A172 (cell line): Measurements from ENCODE around the gene IFT27. TPM values are rescaled to one million over a fixed set of nuclear protein-coding genes. Genes with fewer than 3 reads are reported as not detected.

ENCODE experiments used
- DNase-seq: peaks from one replicate; pipeline ENCODE4 v3.0.0-alpha.2; 2015; ENCODE audit warnings: low spot score
- total RNA-seq: library from RNA; depleted of rRNA; stranded (reverse); fragments of >200 nt; shearing (Covaris generic); gene quantifications from 2 replicates; pipeline ENCODE4 v1.2.3, GENCODE V29; 2014; rRNA removed

The IFT27 gene, protein sequence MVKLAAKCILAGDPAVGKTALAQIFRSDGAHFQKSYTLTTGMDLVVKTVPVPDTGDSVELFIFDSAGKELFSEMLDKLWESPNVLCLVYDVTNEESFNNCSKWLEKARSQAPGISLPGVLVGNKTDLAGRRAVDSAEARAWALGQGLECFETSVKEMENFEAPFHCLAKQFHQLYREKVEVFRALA
- 12.5 and 14.2 TPM in 2 replicates for total RNA-seq

GRCh38 chr22:36775964-36776669 lies at the start of gene IFT27:
IFT27 (minus strand) TSS chr22:36776119; CDS start chr22:36775707, 412 bp downstream.
- peak; percentile 99 for DNase-seq

DNA sequence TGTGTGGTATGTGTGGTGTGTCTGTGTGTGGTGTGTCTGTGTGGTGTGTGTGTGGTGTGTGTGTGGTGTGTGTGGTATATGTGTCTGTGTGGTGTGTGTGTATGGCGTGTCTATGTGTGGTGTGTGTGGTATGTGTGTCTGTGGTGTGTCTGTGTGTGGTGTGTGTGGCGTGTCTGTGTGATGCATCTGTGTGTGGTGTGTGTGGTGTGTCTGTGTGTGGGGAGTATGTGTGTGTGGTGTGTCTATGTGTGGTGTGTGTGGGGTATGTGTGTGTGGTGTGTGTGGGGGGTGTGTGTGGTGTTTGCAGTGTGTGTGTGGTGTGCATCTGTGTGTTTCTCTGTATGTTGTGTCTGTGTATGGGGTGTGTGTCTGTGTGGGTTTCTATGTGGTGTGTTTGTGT lies 48.7 kb upstream of the IFT27 start:
- no peak for DNase-seq

DNA sequence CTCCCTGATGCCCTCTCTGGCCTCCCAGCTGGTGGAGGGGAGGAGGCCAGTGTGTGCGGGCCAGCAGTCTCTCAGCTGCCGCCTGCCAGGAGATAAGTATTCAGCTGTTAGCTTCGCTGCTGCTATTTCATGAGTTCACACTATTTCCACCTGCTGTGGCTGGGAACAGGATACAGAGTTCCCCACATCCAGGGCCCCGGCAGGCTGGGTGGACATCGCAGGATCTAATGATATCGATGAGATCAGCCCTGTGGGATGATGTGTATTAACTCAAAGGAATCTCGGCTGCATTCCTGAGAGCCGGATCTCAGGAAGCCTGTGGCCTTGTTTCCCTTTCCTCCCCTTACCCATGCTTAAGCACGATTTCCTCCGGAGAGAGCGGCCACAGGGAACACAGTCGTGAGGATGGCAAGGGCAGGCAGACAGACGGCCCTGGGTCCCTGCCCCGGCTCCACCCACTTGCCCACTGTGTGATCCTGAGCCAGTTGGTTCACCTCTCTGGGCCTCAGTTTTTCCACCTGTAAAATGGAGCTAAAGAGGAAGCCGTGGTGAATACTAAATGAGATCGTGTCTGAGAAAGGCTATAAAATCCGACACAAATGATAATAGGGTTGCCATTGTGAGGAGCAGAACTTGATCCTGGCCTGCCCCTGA lies 47.4 kb upstream of the IFT27 start:
- DNase-seq: peak; percentile 33

DNA sequence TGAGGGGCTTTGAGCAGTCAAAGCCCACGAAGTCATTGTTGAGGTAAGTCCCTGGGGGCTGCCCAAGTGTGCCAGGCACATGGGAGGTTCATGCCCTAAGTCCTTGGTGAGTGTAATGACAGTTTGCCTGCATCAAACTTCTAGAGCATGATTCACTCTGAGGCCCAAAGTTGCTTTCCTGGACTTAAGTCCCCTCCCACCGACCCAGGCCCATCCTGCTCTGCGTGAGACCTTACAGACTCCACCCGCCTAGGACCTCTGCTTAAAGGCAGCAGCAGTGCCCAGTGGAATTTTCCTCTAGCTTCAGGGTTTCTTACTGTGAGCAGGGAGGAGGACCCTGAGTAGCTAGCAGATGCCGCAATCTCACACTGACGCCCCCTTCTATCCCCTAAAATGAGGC lies 46.7 kb upstream of the IFT27 start:
- no peak for DNase-seq

DNA sequence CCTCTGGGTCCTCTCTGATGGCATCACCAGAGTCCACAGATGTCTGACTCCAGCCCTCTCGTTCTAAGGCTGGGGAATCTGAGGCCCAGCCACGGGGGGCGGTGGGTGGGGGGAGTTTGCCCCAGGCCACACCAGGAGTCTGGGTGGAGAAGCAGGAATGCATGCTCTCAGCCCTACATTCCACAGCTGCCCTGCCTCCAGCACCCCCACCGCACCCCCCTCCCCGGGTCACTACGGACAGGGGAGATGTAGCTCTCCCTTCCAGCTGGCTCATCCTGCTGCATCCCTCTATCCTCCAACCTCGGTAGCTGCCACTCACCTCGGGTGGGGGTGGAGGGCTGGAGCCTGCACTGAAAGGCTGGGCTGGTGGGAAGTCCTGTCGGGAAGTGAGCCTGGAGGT lies 43.2 kb upstream of the IFT27 start:
- no peak for DNase-seq

- DNase-seq: peak; percentile 53
Observed at GRCh38 chr22:36818010-36818642, 42.2 kb upstream of the IFT27 start.

DNA sequence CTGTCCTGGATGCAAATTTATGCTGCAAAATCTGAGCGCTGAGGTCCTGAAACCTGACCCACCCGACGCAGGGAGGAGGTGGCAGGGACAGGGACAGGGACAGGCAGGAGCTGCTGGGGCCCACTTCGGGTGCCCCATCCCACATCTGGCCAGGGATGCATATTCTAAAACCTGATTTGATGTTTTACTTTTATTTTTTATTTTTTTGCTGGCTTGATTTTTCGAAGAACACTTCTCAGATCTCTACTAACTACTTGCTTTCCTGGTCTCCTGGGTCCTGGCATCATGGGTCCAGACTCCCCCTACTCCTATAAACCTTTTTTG lies 41.6 kb upstream of the IFT27 start:
- no peak for DNase-seq

DNA sequence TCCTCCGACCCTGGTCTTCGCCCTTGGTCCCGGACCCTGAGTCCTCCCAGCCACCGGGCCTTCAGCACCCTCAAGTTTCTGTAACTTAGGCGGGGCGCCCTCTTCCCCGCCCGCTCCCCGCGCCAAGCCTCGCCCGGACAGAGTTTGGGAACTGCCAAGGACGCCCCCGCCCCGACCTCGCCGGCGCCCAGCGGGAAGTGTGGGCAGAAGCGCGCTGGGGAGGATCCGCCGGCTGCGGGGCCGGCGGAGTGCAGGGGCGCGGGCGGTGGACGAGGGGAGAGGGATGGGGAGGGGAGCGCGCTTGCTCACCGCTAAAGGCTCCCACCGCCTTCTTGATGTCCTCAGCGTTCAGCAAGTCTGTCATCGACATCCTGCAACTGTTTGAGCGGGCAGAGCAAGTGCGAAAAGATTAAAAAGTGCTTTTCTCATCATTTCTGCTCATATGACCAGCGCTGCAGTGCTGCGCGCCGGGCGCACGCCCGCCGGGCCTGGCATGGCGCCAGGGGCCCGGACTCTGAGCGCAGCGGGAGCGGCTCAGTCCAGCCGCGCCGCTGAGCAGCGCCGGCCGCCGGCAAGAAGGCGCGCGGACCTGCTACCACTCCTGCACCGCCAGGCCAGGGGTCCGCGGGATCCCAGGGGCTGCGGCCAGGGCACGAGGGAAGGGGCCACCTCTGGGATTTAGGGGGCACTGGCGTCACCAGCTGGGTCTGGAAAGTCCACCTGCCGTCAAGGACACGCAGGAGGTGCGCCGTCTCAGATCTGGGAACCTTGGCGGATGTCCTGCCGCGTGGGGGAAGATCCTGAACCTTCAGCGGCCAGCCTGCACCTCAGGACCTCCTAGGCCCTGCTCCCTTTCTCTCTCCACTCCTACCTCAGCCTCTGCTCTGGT lies 41.0 kb upstream of the IFT27 start, which contains the start of gene PVALB:
Gene PVALB, minus strand, starts transcription at position 400 of the 889 bp plus-strand sequence. Its CDS starts 30 bp downstream, at position 370.
- DNase-seq: no peak

DNA sequence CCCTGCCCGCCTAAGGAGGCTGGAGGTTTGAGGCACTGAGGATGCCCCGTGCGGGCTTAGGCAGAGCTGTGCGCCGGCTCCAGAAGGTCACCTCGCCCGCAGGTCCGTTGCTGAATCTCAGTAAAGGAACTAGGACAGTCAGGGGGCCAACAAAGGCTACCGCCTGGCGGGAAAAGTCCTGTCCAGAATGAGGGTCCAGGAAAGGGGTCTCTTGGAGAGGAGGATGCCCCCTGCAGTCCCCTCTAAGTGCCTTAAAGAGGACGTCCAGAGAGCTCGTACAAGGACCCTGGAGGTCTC lies 40.4 kb upstream of the IFT27 start:
- no peak for DNase-seq

GRCh38 chr22:36815558-36816338 lies 39.8 kb upstream of the IFT27 start:
- no peak for DNase-seq

GRCh38 chr22:36814801-36815200 lies 38.9 kb upstream of the IFT27 start:
- no peak for DNase-seq

GRCh38 chr22:36811094-36811800 lies 35.3 kb upstream of the IFT27 start:
- no peak for DNase-seq

GRCh38 chr22:36809351-36809750 lies 33.4 kb upstream of the IFT27 start:
- no peak for DNase-seq

DNA sequence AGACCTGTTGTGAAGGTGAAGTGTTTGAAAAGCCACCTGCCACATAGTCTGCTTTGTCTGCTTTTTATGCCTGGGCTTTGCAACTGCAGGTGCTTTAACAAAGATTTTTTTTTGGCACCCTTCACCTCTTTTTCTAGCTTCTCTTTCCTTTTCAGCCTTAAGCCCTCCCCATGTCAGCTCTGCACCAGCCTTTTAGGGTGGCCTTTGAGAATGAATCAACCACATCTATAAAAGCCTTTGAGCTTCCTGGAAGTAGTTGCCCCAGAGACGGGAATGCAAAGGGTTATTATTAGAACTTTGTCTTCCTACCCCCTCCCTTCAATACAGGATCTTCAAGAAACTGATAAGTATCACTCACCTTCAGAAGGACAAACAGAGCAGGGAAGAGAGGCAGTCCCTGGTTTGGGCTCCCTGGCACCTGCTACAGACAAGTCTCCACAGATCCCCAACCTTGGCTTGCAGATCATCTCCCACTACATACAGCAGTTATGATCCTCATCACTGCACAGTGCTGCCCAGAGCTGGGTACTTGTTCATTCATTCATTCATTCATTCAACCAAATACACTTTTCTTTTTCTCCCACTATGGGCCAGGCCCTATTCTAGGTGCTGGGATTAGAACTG lies 32.9 kb upstream of the IFT27 start:
- no peak for DNase-seq

DNA sequence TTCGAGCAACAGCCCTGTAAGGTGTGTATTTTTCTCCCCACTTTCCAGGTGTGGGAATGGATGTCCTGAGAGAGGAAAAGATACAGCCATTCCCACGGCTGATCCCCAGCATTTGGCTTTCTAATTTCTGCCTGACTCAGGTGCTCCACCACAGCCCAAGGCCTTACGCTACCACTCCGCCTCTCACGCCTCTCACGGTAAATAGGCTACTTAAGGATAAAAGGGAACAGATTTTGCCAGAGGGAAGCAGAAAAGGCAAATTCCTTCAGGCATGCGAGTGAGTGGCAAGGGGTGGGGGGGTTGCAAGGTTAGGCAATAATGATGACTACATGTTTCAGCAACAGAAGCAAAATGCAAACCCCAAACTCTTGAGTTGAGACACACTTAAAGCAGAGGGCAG lies 31.7 kb upstream of the IFT27 start:
- DNase-seq: no peak

- DNase-seq: no peak
Observed at GRCh38 chr22:36806835-36807234, 30.9 kb upstream of the IFT27 start.

- no peak for DNase-seq
Observed at GRCh38 chr22:36803358-36803757, 27.4 kb upstream of the IFT27 start.

DNA sequence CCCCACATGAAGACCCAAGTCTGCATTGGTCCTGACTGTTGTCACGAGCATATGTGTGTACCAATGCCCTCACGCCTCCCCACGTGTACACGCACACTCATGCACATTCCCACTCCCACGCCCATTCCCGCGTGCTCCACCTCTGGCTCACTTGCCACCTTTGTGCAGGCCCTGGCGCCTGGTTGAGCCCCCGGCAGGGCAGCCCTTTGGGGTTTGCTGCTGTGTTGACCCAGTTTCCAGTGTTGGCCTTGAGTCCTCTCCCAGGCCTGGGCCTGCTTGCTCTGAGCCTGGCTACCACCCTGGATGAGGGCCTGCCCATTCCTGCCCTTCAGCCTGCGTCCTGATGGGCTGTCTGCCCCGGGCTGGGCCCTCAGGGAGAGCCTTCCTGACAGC lies 22.8 kb upstream of the IFT27 start:
- no peak for DNase-seq

GRCh38 chr22:36797911-36798673 lies 22.2 kb upstream of the IFT27 start:
- no peak for DNase-seq
